HG02571 (cell line): ENCODE results near the gene GTF2A1L.
"Not testable (repeated sequence)": the region's sequence is repeated elsewhere in the genome, so short reads cannot be mapped to it uniquely, and the experiment has no call there.

Experiments used
- ATAC-seq: cut with Tn5 transposase; IDR thresholded peaks from one replicate; pipeline ENCODE4 v1.9.1; 2021; ENCODE audit warnings: mild to moderate bottlenecking, moderate library complexity; ENCODE audit not compliant: unreplicated experiment

GTF2A1L gene

GRCh38 chr2:48605482-48606175 is 12.0 kb upstream of the GTF2A1L start:
- ATAC-seq = no peak

- no peak for ATAC-seq
Observed at GRCh38 chr2:48607307-48608014, 10.2 kb upstream of the GTF2A1L start.

- no peak for ATAC-seq
Observed at GRCh38 chr2:48613211-48613610, 4.4 kb upstream of the GTF2A1L start.

- ATAC-seq = not testable (repeated sequence)
Observed at GRCh38 chr2:48614581-48614980, 3.1 kb upstream of the GTF2A1L start.

- no peak for ATAC-seq
Observed at GRCh38 chr2:48619526-48619925, 1.9 kb downstream of the GTF2A1L start.

- ATAC-seq = no peak
Observed at GRCh38 chr2:48620604-48621003, 2.9 kb downstream of the GTF2A1L start.

- ATAC-seq = not testable (repeated sequence)
Observed at GRCh38 chr2:48622691-48623090, 5.0 kb downstream of the GTF2A1L start.

GRCh38 chr2:48624696-48625095 is 7.0 kb downstream of the GTF2A1L start:
- ATAC-seq = no peak

- ATAC-seq = no peak
Observed at GRCh38 chr2:48626047-48626446, 8.4 kb downstream of the GTF2A1L start.

- no peak for ATAC-seq
Observed at GRCh38 chr2:48633143-48633542, 15.5 kb downstream of the GTF2A1L start.

GRCh38 chr2:48635786-48636185 is 18.1 kb downstream of the GTF2A1L start:
- no peak for ATAC-seq

GRCh38 chr2:48638261-48638660 is 20.6 kb downstream of the GTF2A1L start:
- ATAC-seq = no peak

GRCh38 chr2:48651158-48651790 is 33.6 kb downstream of the GTF2A1L start:
- no peak for ATAC-seq

- no peak for ATAC-seq
Observed at GRCh38 chr2:48668992-48669391, 51.3 kb downstream of the GTF2A1L start.

GRCh38 chr2:48673581-48673980 is 55.9 kb downstream of the GTF2A1L start:
- ATAC-seq = no peak

GRCh38 chr2:48674933-48675332 is 57.3 kb downstream of the GTF2A1L start:
- no peak for ATAC-seq

GRCh38 chr2:48677450-48677849 is 59.8 kb downstream of the GTF2A1L start:
- ATAC-seq = no peak

GRCh38 chr2:48685126-48685525 is 67.5 kb downstream of the GTF2A1L start:
- no peak for ATAC-seq

GRCh38 chr2:48691935-48692691 is 74.5 kb downstream of the GTF2A1L start:
- no peak for ATAC-seq

- ATAC-seq = no peak
Observed at GRCh38 chr2:48693066-48693465, 75.4 kb downstream of the GTF2A1L start.

GRCh38 chr2:48693645-48694044 is 76.0 kb downstream of the GTF2A1L start:
- ATAC-seq = no peak
